ENCODE results near the gene SRSF10.
"Not testable (repeated sequence)": the region's sequence is repeated elsewhere in the genome, so short reads cannot be mapped to it uniquely, and the experiment has no call there.

The SRSF10 gene

DNA sequence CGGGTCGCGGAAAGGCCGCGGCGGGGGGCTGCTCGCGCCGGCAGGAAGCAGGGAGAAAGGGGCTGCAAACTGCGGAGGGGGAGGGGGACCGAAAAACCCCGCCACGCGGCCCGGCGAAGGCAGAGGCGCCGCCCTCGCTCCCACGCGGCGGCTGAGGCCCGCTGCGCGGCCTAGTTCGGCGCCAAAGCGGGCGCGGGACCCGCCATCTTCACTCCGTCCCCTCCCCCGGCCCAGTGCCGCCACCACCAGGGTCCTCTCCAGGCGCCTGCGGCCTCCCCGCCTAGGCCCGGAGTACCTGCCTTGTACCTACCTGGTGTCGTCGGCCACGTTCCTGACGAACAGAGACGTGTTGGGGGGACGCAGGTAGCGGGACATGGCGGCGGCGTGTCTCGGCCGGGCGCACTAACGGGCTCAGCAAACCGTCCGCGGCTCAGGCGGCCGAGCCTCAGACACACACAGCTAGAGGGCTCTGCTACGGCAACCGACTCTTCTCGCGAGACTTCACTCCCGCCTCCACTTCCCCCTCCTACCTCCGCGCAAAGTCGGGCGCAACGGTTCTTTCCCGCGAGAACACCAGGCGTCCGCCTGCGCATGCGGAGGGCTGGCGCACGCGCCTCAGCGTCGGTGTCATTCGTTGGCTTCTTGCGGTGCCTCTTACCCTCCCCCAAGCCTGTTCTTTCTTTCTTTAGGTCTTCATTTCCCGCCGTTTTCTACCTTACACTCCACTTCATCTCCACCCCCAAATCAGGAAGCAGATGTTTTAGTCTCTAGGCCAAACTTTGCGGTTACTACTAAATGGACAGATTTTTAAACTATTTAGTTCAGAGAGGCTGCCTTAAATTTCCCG lies at the start of gene SRSF10:
Gene SRSF10, minus strand, starts transcription at position 447 of the 847 bp plus-strand sequence. Its CDS starts 72 bp downstream, at position 375.
- peak; percentile 99 for DNase-seq

DNA sequence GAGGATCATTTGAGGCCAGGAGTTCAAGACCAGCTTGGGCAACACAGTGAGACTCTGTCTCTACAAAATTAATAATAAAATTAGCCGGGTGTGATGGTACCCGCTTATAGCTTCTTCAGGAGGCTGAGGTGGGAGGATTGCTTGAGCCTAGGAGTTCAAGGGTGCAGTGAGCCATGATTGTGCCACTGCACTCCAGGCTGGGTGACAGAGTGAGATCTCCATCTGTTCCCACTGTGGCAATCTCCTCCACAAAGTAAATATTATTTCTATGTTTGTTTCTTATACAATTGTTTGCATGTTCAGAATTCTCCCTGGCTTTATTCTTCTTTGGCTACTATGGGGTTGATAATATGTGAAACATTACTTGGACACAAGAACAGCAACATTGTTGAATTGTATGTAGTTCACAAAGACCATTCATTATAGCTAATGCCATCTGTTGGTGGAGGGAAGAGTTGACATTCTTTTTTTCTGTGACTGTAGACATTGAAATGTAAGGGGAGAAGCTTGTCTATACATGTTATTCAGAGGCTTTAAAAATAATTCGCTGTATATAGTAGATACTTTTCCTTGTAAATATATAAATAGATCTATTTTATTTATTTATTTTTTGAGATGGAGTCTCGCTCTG lies 47.8 kb upstream of the SRSF10 start:
- peak; percentile 19 for DNase-seq

DNA sequence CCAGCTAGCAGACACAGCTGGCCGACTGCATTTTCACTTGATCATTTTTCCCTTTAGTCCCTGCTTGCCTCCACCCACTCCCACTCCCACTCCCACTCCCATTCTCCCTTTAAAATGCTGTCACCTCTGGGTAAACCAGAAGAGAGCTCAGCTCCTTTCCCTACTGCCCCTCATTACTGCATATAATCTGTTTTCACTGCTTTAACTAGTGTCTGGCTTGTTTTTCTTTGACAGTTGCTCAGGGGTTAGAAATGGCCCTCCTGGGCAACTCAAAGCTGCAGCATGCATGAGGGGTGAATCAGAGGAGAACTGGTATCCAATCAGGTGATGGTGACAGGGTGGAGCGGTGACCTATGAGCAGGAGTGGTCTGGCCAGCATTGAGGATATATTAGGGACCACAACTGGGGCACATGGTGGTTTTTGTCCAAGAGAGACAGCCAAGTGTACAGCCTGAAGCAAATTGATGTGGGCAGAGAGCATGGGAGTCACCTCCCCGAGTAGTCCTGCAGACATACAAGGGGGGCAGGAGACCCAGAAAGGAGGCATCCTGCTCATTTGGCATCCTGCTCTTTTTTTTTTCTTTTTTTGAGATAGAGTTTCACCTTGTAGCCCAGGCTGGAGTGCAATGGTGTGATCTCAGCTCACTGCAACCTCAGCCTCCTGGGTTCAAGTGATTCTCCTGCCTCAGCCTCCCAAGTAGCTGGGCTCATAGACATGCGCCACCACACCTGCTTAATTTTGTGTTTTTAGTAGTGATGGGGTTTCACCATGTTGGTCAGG lies 42.6 kb upstream of the SRSF10 start:
- no peak for DNase-seq

DNA sequence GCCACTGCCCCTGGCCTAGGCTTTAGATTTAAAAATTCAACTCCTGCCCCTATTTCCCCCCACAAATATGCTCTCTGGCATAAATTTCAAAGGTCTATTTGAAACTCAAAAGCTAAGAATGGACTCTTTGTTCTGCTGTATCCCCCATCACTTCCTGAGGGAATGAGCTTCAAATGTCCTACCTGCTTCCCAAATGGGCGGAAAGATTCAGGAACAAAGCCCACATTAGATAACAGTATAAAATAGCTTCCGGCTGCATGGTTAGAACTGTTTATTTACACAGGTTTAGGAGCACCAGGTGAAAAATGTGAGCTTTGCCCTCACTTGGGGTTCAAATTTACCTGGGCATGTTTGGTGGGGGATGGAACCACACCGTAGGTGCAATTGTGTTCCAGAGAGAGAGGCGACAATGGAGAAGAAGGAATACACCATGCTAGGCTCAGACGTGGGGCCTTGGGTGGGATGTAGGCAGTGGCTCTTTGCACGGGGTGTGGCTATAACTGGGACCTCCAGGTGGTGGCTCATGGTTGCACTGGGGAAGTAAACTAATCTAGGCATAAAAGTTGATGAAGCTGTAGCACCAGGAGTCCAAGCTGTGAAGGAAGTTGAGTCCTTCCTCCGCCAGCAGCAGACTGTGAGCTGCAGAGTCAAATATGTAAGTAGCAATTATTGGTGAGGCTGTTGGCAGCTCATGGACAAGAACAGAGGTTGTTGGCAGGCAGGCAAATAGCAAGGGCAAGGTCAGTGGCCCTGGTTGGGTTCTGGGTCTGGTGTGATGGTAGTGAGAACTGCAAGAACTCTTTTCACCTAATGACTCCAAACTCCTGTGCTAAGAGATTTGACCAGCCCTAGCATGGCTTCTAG lies 41.5 kb upstream of the SRSF10 start:
- no peak for DNase-seq

DNA sequence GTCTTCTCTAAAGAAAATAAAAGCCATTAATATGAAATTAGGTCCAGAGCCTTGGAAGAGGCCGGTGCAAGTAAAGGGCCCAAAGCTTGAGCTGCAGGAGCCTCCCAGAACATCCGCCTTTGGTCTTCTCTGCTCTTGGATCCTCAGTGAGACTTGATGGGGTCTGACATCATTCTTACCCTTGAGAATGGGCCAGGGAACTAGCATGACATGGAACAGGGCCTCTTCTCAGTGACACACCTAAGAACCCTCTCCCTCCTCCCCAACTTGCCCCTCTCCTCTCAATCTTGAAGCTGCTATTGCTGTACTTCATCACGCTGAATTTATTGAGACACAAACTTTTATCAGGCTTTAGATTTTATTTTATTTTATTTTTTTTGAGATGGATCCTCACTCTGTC lies 40.3 kb upstream of the SRSF10 start:
- no peak for DNase-seq

DNA sequence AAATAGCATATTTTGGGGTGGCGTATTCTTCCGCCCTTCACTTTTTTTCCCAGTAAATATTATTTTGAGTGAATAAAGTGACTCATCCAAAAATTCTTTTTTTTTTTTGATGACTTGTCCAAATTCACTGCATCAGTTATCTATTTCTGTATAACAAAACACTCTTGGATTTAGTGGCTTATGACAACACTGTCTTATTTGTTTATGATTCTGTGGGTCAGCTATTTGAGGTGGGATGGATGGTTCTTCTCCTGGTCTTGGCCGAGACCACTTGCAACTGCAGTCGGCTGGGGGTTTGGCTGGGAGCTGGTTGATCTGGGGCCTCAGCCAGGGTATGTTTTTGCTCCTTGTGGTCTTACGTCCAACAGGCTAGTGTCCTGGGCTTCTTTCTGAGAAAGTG lies 39.9 kb upstream of the SRSF10 start:
- DNase-seq, result no peak

DNA sequence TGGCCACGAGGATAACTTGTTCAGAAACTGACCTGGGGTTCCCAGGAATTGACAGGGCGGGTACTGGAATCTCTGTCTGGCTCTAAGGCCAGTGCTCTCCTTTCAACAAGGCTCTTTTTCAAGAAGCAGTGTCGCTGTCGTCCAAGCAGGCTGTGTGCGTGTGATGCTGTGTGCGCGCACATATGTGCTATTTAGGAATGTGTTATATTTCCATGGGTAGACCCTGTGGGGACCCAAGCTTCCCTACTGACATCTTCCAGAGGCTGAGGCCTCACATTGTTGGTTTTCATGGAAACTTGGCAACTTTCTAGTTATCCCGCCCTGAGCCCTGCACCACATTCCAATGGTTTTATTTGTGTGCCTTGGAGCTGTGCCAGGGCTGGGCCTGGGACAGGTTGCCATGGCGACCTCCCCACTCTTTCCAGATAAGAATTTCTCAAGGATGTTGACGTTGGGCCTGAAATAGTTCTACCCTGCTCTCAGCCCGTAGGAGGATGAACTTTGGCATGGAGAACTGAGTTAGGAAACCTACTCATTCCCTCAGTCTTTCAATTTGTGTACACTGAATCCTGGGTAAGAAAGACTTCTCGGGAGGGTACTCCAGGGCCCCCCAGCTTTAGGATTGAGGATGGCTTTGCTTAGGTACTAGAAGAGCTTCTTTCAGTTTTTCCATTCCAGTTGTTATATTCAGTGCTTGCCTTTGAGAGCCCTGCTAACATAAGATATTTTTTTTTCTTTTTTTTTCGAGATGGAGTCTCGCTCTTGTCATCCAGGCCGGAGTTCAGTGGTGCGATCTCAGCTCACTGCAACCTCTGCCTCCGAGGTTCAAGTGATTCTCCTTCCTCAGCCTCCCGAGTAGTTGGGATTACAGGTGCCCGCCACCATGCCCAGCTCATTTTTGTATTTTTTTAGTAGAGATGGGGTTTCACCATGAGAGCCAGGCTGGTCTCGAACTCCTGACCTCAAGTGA lies 38.8 kb upstream of the SRSF10 start:
- peak; percentile 50 for DNase-seq

DNA sequence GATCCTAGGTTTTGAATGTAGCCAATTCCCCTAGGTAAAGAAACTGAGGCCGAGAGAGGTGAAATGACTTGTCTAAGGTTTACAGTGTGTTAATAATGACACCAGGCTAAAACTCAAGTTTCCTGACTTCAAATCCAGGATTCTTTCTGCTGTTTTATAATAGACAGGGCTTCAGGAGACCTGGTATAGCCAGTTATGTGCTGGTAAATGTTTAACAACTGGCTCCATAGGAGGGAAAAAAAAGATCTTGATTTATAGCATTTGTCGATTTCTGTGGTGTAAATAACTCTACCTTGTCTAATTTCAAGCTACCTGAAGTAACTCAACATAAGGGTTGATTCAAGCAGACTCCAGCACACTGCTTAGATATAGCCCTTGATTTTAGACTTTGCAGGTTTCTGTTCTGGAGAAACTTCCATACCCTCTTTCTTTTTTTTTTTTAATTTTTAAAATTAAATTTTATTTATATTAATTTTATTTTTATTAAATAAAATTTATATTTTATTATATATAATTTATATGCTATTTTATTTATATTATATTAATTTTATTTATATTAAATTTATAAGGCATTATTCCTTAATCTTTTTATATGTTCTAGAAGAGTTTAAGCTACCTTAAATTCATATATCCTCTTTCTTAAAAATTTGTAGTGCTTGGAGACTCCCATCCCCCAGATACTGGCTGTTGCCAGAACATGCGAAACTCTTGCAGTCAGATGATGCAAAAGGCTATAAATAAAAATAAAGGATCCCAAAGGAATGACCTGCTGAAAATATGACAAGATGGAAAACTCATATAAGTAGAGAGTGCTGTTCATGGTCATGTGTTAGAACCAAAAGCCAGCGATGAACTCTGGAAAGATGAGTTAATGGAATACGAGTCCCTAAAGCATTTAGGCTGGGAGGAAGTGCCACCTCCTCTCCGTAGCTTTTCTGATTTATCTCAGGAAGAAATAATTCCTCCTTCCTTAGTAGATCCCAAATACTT lies 35.4 kb upstream of the SRSF10 start:
- DNase-seq, result no peak

DNA sequence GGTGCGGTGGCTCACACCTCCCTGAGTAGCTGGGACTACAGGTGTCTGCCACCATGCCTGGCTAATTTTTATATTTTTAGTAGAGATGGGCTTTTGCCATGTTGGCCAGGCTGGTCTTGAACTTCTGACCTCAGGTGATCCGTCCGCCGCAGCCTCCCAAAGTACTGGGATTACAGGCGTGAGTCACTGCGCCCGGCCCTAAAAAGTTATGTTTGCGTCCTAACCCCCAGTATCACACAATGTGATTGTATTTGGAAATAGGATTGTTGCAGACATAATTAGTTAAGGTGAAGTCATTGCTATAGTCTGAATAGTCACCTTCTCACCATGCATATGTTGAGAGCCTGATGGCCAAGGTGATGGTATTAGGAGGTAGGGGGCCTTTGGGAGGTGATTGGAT lies 32.8 kb upstream of the SRSF10 start:
- not testable (repeated sequence) for DNase-seq

DNA sequence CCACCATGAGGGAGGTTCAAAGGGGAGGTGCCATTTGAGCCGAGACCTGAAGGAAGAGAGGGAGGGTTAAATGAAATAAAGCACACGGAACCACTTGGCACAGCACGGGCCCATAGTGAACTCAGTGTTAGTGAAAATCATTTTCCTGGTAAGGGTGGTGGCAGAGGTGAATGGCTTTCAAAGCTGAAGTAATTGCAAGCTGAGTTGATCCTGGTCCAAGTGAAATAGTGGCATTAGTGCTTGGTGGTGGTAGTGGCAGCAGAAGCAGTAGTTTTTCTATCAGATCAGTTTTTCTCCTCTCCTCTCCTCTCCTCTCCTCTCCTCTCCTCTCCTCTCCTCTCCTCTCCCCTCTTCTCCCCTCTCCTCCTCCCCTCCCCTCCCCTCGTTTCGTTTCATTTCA lies 30.5 kb upstream of the SRSF10 start:
- DNase-seq, result no peak

DNA sequence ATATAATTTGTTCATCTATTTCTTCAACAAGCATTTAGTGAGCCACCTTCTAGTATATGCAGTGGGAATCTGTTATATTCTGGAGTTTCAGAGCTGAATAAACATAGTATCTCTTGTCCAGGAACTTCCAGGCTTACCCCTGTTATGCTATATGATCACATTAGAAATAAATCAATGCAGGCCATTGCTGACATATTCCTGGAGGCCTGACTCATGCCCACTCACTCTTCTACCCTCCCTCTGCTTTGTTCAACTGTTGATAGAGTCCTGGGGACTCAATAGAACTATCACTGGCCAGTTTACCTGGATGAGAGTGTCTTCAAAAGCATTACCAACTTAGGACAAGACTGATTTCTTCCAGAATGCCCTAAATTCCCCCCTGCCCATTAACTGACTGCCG lies 29.3 kb upstream of the SRSF10 start:
- DNase-seq, result no peak

DNA sequence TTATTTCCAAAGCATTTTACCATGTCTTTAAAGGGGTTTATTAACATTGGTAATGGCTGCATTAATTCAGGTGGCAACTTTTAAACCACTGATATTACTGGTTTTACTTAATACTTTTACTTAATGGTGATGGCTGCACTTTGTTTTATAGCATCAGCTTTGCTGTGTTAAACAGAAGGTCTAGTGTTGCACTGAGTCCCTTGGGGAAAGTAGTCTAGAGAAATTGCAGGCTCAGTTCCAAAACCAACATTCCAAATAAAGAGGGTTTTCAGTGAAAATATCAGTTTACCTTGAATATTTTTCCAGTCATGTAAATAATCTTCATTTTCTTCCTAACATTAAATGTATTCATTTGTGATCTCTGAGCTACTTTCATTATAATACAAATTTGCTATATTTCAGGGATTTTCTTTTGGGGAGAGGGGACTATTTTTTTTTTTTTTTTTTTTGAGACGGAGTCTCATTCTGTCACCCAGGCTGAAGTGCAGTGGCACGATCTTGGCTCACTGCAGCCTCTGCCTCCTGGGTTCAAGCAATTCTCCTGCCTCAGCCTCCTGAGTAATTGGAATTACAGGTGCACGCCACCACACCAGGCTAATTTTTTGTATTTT lies 28.6 kb upstream of the SRSF10 start:
- DNase-seq, result not testable (repeated sequence)

DNA sequence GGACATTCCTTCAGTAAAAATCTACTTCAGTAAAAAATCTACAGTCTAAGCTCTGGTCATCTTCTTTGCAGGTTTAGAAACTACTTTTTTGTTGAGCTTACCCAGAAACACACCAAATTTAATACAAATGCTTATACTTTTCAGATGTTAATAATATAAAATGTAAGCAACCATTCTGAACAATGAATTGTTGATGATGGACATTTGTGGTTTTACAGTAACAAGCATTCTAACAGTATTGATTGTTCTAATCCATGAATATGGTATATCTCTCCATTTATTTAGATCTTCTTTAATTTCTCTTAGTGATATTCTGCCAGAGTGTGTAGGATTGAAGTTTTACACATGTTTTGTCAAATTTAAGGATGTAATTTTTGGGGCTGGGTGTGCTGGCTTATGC lies 27.0 kb upstream of the SRSF10 start:
- no peak for DNase-seq

DNA sequence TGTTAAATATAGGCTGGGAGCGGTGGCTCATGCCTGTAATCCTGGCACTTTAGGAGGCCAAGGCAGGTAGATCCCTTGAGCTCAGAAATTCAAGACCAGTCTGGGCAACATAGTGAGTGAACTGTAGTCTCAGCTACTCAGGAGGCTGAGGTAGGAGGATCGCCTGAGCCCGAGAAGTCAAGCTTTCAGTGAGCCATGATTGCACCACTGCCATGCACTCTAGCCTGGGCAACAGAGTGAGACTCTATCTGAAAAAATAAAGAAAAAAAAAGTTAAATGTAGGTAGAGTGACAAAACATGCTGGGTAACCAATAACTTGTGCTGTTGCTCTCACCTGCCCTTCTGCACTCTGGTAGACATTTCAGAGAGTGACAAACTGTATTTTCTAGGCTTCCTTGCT lies 25.0 kb upstream of the SRSF10 start:
- DNase-seq, result no peak

DNA sequence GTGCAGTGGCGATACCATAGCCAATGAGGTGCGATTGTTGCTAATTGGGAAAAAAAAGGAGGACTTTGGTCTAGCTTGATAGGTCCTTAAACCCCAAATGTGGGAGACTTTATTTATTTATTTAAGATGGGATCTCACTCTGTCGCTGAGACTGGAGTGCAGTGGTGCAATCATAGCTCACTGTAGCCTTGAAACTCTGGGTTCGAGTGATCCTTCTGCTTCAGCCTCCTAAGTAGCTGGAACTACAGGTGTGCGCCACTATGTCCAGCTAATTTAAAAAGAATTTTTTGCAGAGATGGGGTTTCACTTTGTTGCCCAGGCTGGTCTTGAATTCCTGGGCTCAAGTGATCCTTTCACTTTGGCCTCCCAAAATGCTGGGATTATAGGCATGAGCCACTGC lies 24.0 kb upstream of the SRSF10 start:
- DNase-seq, result no peak

DNA sequence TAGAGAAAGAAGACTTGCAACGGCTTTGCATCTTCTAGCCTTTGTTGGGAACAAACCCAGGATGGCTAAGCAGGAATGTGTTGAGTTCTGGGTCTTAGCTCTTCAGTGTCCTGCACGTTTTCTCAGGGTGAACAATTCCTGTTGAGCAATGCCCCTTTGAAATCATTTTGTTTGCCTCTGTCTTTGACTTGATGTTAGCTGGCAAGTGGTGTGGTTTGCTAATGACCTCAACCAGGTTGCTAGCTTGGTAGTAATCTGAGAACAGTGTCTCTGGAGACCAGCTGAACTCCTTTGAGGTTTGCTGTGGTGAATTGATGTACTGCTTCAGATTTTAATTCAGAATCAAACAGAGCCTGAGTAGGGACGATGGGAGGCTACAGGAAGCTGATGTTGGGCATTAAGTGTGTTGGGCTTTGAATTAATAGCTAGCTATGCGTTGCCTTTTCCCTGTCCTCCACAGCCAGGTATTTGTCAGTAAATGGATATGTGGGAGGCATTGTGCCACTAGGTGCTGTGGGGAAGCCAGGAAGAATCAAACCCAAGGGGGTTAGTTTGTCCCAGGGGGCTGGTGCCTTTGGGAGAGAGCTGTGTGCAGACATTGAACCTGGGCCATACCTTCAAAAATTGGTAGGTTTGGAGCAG lies 23.3 kb upstream of the SRSF10 start:
- no peak for DNase-seq

DNA sequence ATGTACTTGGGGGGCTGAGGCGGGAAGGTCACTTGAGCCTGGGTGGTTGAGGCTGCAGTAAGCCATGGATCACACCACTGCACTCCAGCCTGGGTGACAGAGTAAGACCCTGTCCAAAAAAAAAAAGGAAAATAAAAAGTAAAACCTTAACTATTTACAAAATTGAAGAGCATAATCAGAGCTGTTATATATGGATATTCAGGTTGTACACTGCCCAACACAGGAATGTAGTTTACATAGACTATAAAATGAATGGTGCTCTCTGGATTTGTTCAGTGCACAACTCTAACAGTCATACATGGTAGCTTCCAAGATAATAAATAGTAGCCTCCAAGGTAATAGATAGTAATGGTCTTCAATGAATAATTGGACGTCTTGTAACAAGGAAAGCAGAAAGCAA lies 22.6 kb upstream of the SRSF10 start:
- no peak for DNase-seq

DNA sequence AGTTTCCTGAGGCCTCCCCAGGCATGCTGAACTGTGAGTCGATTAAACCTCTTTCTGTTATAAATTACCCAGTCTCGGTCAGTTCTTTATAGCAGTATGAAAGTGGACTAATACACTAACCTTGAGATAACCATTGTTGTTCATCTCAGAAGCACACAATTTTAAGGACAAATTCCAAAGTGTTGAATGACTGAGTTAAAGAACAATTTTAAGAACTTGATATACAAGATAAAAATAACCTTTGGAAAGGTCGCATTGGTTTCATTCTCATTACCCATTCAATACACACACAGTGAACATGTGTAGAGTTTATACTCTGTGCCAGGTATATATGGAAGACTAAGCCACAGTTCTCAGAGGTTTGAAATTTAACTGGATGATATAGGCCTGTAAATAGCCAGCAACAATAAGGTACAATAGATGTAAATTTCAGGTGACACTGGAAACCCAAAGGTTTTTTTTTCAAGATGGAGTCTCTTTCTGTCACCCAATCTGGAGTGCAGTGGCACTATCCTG lies 19.1 kb upstream of the SRSF10 start:
- DNase-seq, result no peak

DNA sequence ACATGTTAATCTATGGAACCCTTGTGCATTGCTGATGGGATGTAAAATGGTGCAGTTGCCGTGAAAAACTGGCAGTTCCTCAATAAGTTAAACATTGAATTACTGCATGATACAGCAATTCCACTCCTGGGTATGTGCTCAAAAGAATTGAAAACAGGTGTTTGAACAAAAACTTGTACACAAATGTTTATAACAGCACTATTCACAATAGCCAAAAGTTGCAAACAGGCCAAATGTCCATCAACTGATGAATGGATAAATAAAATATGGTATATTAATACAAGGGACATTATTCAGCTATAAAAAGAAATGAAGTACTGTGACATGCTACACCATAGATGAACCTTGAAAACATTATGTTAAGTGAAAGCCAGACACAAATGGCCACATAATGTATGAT lies 17.7 kb upstream of the SRSF10 start:
- no peak for DNase-seq

Measured in inflammatory macrophage treated with lipopolysaccharide for 4 hours (primary cell).